ENCODE data around the gene DMXL1. TPM values are rescaled to one million over a fixed set of nuclear protein-coding genes. Genes with fewer than 3 reads are reported as not detected.

Gene DMXL1
- total RNA-seq, 6 experiments from 2014 or later = 19.1 to 25.6 (median 22.9) TPM

GRCh38 chr5:119079318-119079921 is 8.5 kb downstream of the DMXL1 start:
- TF ChIP-seq POLR2A (IDR thresholded peaks at IDR 0.05) (no peak), CTCF (IDR thresholded peaks at IDR 0.05) (no peak)
- no peaks in the 10 kb centered on the region for H3K9me3 ChIP-seq
- no peaks in the 10 kb centered on the region for H3K36me3 ChIP-seq
- no peak overlapping the region for H3K4me3 ChIP-seq
- no peaks in the 10 kb centered on the region for H3K4me1 ChIP-seq
- WGBS (ENCODE audit: insufficient coverage, low coverage, low lambda C conversion rate, missing lambda C conversion rate) = 86% methylated on average over 3 of the region's 3 CpGs
- DNase-seq (no peak), ATAC-seq (peak in 1 of 4 donors; percentile 27)
- H3K27ac ChIP-seq = no peak overlapping the region
- no peaks in the 10 kb centered on the region for H3K27me3 ChIP-seq
- intact Hi-C loops (cut with DNase I) = no loop called here

DNA sequence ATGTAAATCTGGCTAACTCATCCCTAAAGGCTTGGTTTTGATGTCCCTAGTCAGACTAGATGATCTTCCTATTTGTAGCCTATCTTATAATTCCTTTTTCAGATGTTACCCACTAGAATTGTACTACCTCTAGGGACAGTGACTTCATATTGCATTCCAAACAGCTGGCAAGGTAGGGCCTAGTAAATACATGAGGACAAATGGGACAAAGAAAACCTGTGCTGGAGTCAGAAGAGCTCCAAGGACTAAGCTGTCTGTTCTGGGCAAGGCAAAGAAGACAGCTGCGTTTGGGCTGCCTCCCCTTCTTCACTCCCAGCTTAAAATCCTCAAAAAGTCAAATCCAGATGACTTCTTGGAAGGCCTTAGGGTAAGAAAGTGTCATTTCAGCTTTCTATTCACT is 10.0 kb downstream of the DMXL1 start:
- TF ChIP-seq CTCF (IDR thresholded peaks at IDR 0.05) = no peak
- no peak for TF ChIP-seq POLR2A (IDR thresholded peaks at IDR 0.05)
- Histone ChIP-seq H3K27ac (no peak overlapping the region), H3K36me3 (no peaks in the 10 kb centered on the region), H3K9me3 (no peaks in the 10 kb centered on the region), H3K27me3 (no peaks in the 10 kb centered on the region), H3K4me1 (no peaks in the 10 kb centered on the region), H3K4me3 (no peak overlapping the region)
- DNase-seq = no peak
- peak in 1 of 4 donors; percentile 33 for ATAC-seq
- 85% methylated on average over 1 of the region's 1 CpG for WGBS (ENCODE audit: insufficient coverage, low coverage, low lambda C conversion rate, missing lambda C conversion rate)
- intact Hi-C loops (cut with DNase I) = no loop called here

DNA sequence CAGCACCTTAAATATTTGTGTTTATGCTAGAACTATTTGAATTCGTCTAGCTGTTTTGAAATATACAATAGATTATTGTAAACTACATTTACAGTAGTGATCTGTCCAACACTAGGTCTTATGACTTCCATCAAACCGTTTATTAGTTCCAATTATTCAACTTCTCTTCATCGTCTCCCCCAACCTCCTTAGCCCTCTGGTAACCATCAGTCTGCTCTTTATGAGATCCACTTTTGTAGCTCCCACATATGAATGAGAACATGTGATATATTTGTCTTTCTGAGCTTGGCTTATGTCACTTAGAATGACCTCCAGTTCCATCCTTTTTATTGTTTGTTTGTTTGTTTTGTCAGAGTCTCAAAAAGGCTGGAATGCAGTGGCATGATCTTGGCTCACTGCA is 11.8 kb downstream of the DMXL1 start:
- 86% methylated on average over 3 of the region's 3 CpGs for WGBS (ENCODE audit: insufficient coverage, low coverage, low lambda C conversion rate, missing lambda C conversion rate)
- Histone ChIP-seq H3K36me3 (no peaks in the 10 kb centered on the region), H3K27ac (no peak overlapping the region), H3K4me1 (no peaks in the 10 kb centered on the region), H3K9me3 (no peaks in the 10 kb centered on the region), H3K27me3 (no peaks in the 10 kb centered on the region), H3K4me3 (no peak overlapping the region)
- DNase-seq (no peak), ATAC-seq (no peak)
- intact Hi-C loops (cut with DNase I) = no loop called here
- no peak for TF ChIP-seq POLR2A (IDR thresholded peaks at IDR 0.05)
- TF ChIP-seq CTCF (IDR thresholded peaks at IDR 0.05) = no peak

DNA sequence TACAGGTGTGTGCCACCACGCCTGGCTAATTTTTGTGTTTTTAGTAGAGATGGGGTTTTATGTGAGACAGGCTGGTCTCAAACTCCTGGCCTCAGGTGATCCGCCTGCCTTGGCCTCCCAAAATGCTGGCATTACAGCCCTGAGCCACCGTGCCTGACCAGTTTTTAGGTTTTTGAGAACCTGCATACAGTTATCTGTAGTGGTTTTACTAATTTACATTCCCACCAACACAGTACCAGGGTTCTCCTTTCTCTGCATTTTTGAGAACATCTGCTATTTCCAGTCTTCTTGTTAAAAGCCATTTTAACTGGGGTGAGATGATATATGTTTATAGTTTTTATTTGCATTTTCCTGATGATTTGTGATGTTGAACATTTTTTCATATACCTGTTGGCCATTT is 12.8 kb downstream of the DMXL1 start:
- Histone ChIP-seq H3K27me3 (no peaks in the 10 kb centered on the region), H3K9me3 (no peaks in the 10 kb centered on the region), H3K36me3 (no peaks in the 10 kb centered on the region), H3K27ac (no peak overlapping the region), H3K4me3 (no peak overlapping the region), H3K4me1 (no peaks in the 10 kb centered on the region)
- ATAC-seq = no peak
- no peak for DNase-seq
- 100% methylated on average over 1 of the region's 3 CpGs for WGBS (ENCODE audit: insufficient coverage, low coverage, low lambda C conversion rate, missing lambda C conversion rate)
- TF ChIP-seq POLR2A (IDR thresholded peaks at IDR 0.05) (no peak), CTCF (IDR thresholded peaks at IDR 0.05) (no peak)
- intact Hi-C loops (cut with DNase I) = no loop called here

DNA sequence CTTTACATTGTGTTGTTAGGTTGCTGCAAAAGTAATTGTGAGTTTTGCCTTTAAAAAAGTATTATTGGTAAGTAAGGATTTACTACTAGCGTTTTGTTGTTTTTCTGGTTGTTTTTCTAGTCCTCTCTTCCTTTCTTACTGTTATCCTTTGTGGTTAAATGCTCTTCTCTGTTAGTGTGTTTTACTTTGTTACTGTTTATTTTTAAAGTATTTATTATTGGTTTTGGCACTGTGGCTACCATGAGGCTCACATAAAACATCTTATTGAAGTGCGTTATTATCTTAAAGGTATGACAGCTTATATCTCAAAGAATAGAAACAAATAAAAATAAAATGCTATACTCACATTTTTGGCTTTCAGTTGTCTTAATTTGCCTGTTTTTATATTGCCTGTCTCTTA is 17.6 kb downstream of the DMXL1 start:
- Histone ChIP-seq H3K4me3 (no peak overlapping the region), H3K9me3 (no peaks in the 10 kb centered on the region), H3K27ac (no peak overlapping the region), H3K4me1 (no peaks in the 10 kb centered on the region), H3K36me3 (no peaks in the 10 kb centered on the region), H3K27me3 (no peaks in the 10 kb centered on the region)
- intact Hi-C loops (cut with DNase I) = no loop called here
- ATAC-seq (no peak), DNase-seq (no peak)
- WGBS (ENCODE audit: insufficient coverage, low coverage, low lambda C conversion rate, missing lambda C conversion rate) = 46% methylated on average over 2 of the region's 2 CpGs
- TF ChIP-seq POLR2A (IDR thresholded peaks at IDR 0.05) (no peak), CTCF (IDR thresholded peaks at IDR 0.05) (no peak)
